Panc1 (cell line): ENCODE data around the gene ERAL1. TPM values are rescaled to one million over a fixed set of nuclear protein-coding genes. Genes with fewer than 3 reads are reported as not detected.

Source experiments
- ATAC-seq: fragments of 200-7000 bp; cut with Tn5 transposase; 2 replicates; pipeline ENCODE4 v1.9.1; 2020; ENCODE audit warnings: mild to moderate bottlenecking, moderate library complexity
- BruUV-seq: library from RNA; stranded (reverse); fragments of 400-500 nt; replicated peaks from 2 replicates; lab custom pipeline; 2021; lab: Mats Ljungman, UMichigan
- CTCF ChIA-PET: fragments of 300-600 bp; sonication (Branson Sonifier 250); formaldehyde crosslinking; loops from one replicate; lab custom pipeline; 2022; ENCODE audit warnings: antibody characterized with exemption; lab: Charles Lee
- POLR2A ChIA-PET: fragments of 300-600 bp; sonication (Branson Sonifier 250); formaldehyde crosslinking; loops from one replicate; lab custom pipeline; 2022; ENCODE audit warnings: antibody characterized with exemption; lab: Charles Lee
- DNase-seq: peaks from one replicate; pipeline ENCODE4 v3.0.0-alpha.2; 2010; ENCODE audit warnings: low read depth, low spot score
- H3K27ac ChIP-seq: 2 replicates; pipeline ENCODE4 v1.5.1; 2011; ENCODE audit warnings: mild to moderate bottlenecking, low read length, inconsistent platforms
- H3K27me3 ChIP-seq: fragments of 200-500 bp; sonication (Bioruptor generic); 2 replicates; pipeline ENCODE4 v1.6.0; 2014; ENCODE audit warnings: low read length, inconsistent platforms; ENCODE audit not compliant: control insufficient read depth, insufficient read depth
- H3K36me3 ChIP-seq: fragments of 200-500 bp; sonication (Bioruptor generic); 2 replicates; pipeline ENCODE4 v1.5.1; 2014; ENCODE audit warnings: inconsistent platforms, mild to moderate bottlenecking, low read length, moderate library complexity; ENCODE audit not compliant: control insufficient read depth, insufficient read depth
- H3K4me1 ChIP-seq: 2 replicates; pipeline ENCODE4 v1.5.1; 2011; ENCODE audit warnings: inconsistent platforms, mild to moderate bottlenecking, low read length, moderate library complexity; ENCODE audit not compliant: control insufficient read depth, insufficient read depth
- H3K4me3 ChIP-seq, 2 experiments: 2 replicates each; pipeline ENCODE4 v1.5.1; 2011 to 2012; ENCODE audit warnings: low read depth in 2 of 2, low read length in 2 of 2, mild to moderate bottlenecking in 2 of 2, inconsistent platforms in 1 of 2, moderate library complexity in 1 of 2
- H3K9me3 ChIP-seq: fragments of 200-500 bp; sonication (Bioruptor generic); 2 replicates; pipeline ENCODE4 v1.5.1; 2014; ENCODE audit warnings: low read depth, mild to moderate bottlenecking, inconsistent platforms, low read length, moderate library complexity; ENCODE audit not compliant: control insufficient read depth, insufficient read depth
- POLR2AphosphoS5 ChIP-seq: IDR thresholded peaks from 2 replicates; pipeline ENCODE4 v1.6.1; 2012; ENCODE audit warnings: mild to moderate bottlenecking, low read depth, low read length, moderate library complexity
- SIN3A ChIP-seq: IDR thresholded peaks from 2 replicates; pipeline ENCODE4 v1.6.1; 2012; ENCODE audit warnings: low read depth, mild to moderate bottlenecking, low read length, moderate library complexity, borderline replicate concordance; ENCODE audit not compliant: insufficient read depth
- TCF7L2 ChIP-seq: IDR thresholded peaks from 2 replicates; pipeline ENCODE4 v1.6.1; 2011; ENCODE audit warnings: mild to moderate bottlenecking, low read depth, low read length, inconsistent platforms
- in situ Hi-C: cut with HindIII; loops from 2 replicates; pipeline ENCODE4 v1.10.0; 2016; ENCODE audit warnings: low sequenced_read_pairs, low pct_unique_long_range_greater_than_20kb
- intact Hi-C: fragments of 100-400 bp; cut with micrococcal nuclease; formaldehyde crosslinking; loops from one replicate; pipeline ENCODE4 v1.10.0; 2022; ENCODE audit not compliant: unreplicated experiment
- total RNA-seq: library from RNA; stranded (reverse); gene quantifications from one replicate; pipeline ENCODE4 v1.2.1, GENCODE V29; 2021; ENCODE audit not compliant: unreplicated experiment
- TF ChIP-seq, protein P1 (sequence below), 2 experiments: IDR thresholded peaks; 2 replicates each; pipeline ENCODE4 v1.6.1; 2011 to 2012; ENCODE audit warnings: low read depth in 2 of 2, control low read depth in 1 of 2, low read length in 1 of 2, mild to moderate bottlenecking in 1 of 2, moderate library complexity in 1 of 2; ENCODE audit not compliant: insufficient read depth in 1 of 2
- TF ChIP-seq, protein P2 (sequence below): fragments of 450-650 bp; IDR thresholded peaks from 2 replicates; pipeline ENCODE4 v1.5.1; 2017; ENCODE audit warnings: mild to moderate bottlenecking

The ERAL1 gene
- total RNA-seq, 1 experiment from 2014 or later, result 74.2 TPM

DNA sequence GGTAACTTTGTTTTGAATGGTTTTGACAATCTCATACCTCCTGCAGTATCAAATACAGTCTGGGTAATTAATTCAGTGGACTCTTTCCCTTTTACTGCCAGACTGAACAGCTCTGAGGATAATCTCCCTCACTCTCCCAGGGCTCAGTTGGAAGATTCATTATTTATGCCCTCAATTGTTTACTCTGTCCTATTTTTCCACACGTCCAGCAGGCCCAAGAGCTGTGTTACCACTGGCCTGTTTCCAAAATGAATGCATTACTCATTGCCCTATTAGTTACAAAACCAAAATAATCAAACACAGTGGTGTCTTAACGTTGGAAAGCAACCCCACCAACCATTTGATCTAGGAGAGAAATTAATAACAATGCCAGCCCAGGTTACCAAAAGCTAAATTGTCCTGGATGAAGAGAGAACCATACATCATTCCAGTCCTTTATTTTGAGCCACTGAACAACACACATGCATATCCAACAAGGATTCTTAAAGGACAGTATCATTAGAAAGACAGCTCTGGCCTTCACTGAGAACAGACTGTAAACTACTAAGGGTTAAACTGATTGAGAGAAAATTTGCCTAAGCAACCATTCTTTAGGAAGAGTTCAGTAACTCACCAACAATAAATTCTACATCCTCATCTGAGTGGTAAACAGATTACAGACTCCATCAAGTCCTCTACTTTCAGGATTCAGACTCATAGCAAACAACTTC is 46.7 kb upstream of the ERAL1 start:
- BruUV-seq, result TSS peak; percentile 14
- ChIA-PET CTCF (interaction anchor here (0.6 to 0.8 kb wide), 3 partner anchors 29 to 44 kb away, joined by 4 to 9 read pairs (median 4); no protein-coding TSS in a partner anchor), POLR2A (interaction anchor here (0.9 to 1.0 kb wide), 2 partner anchors 38 to 60 kb away, joined by 6 to 8 read pairs; no protein-coding TSS in a partner anchor)
- peak; percentile 16; the same call in 1 of the 2 replicates for TF ChIP-seq POLR2AphosphoS5
- TF ChIP-seq, protein P1, sequence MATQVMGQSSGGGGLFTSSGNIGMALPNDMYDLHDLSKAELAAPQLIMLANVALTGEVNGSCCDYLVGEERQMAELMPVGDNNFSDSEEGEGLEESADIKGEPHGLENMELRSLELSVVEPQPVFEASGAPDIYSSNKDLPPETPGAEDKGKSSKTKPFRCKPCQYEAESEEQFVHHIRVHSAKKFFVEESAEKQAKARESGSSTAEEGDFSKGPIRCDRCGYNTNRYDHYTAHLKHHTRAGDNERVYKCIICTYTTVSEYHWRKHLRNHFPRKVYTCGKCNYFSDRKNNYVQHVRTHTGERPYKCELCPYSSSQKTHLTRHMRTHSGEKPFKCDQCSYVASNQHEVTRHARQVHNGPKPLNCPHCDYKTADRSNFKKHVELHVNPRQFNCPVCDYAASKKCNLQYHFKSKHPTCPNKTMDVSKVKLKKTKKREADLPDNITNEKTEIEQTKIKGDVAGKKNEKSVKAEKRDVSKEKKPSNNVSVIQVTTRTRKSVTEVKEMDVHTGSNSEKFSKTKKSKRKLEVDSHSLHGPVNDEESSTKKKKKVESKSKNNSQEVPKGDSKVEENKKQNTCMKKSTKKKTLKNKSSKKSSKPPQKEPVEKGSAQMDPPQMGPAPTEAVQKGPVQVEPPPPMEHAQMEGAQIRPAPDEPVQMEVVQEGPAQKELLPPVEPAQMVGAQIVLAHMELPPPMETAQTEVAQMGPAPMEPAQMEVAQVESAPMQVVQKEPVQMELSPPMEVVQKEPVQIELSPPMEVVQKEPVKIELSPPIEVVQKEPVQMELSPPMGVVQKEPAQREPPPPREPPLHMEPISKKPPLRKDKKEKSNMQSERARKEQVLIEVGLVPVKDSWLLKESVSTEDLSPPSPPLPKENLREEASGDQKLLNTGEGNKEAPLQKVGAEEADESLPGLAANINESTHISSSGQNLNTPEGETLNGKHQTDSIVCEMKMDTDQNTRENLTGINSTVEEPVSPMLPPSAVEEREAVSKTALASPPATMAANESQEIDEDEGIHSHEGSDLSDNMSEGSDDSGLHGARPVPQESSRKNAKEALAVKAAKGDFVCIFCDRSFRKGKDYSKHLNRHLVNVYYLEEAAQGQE (IDR thresholded peaks at IDR 0.05; ENCODE audit: insufficient read depth in 1 of 2, low read depth in 2 of 2, low read length in 1 of 2), result no peak
- peak; percentile 62 for DNase-seq
- ATAC-seq, result peak; percentile 18; the same call in 1 of the 2 replicates
- Histone ChIP-seq H3K27ac (peak overlapping the region; percentile 90), H3K4me3 (peak overlapping the region; percentile 17 to 36; a peak in 3 of 4 replicates), H3K36me3 (peaks cover 2% of the 10 kb centered on the region; the same call in 1 of the 2 replicates), H3K9me3 (no peaks in the 10 kb centered on the region), H3K27me3 (no peaks in the 10 kb centered on the region), H3K4me1 (peaks cover 44% of the 10 kb centered on the region)
- intact Hi-C loops (loop anchor here (1.0 kb wide), 1 partner anchor 45 kb away; no protein-coding TSS in a partner anchor), in situ Hi-C loops (no loop called here)

DNA sequence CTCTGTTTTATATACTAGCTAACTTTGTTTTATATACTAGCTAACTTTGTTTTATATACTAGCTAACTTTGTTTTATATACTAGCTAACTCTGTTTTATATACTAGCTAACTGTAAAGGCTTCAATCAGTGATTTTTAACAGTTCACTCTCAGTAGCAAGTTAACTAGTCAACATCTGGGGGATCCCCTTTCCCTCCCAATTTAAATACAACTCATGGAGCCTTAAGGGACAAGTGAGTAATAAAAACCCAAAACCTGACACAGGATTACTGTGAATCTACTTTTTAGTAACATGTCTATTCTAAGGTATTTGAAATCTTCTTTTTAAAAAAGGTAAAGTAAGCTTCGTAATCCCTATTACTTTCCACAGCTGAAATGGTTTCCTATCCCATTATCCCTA is 44.4 kb upstream of the ERAL1 start:
- H3K4me1 ChIP-seq, result peaks cover 48% of the 10 kb centered on the region
- in situ Hi-C loops, result loop anchor here (10.0 kb wide), 1 partner anchor 46 kb away; no protein-coding TSS in a partner anchor
- H3K9me3 ChIP-seq, result no peaks in the 10 kb centered on the region
- peaks cover 2% of the 10 kb centered on the region; the same call in 1 of the 2 replicates for H3K36me3 ChIP-seq
- ATAC-seq, result no peak
- no peak for DNase-seq
- TF ChIP-seq, protein P1 (IDR thresholded peaks at IDR 0.05; ENCODE audit: insufficient read depth in 1 of 2, low read depth in 2 of 2, low read length in 1 of 2), result no peak
- TF ChIP-seq TCF7L2, result no peak
- TF ChIP-seq POLR2AphosphoS5, result no peak
- TF ChIP-seq, protein P2, sequence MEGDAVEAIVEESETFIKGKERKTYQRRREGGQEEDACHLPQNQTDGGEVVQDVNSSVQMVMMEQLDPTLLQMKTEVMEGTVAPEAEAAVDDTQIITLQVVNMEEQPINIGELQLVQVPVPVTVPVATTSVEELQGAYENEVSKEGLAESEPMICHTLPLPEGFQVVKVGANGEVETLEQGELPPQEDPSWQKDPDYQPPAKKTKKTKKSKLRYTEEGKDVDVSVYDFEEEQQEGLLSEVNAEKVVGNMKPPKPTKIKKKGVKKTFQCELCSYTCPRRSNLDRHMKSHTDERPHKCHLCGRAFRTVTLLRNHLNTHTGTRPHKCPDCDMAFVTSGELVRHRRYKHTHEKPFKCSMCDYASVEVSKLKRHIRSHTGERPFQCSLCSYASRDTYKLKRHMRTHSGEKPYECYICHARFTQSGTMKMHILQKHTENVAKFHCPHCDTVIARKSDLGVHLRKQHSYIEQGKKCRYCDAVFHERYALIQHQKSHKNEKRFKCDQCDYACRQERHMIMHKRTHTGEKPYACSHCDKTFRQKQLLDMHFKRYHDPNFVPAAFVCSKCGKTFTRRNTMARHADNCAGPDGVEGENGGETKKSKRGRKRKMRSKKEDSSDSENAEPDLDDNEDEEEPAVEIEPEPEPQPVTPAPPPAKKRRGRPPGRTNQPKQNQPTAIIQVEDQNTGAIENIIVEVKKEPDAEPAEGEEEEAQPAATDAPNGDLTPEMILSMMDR, result no peak
- TF ChIP-seq SIN3A, result no peak
- H3K4me3 ChIP-seq, result peak overlapping the region; percentile 58 to 88; a peak in 3 of 4 replicates
- intact Hi-C loops, result no loop called here
- H3K27ac ChIP-seq, result peak overlapping the region; percentile 90
- ChIA-PET POLR2A (interaction anchor here (0.6 kb wide), 1 partner anchor 176 kb away, joined by 3 read pairs; no protein-coding TSS in a partner anchor), CTCF (interaction anchor here (0.5 to 0.9 kb wide), 3 partner anchors 9 to 560 kb away, joined by 3 to 6 read pairs (median 5); no protein-coding TSS in a partner anchor)
- no peaks in the 10 kb centered on the region for H3K27me3 ChIP-seq
- no TSS peak for BruUV-seq
